Suprapubic skin (tissue), 4 donors: ENCODE results near the gene NFE2.

Experiments
- EP300 ChIP-seq: sonication (generic); formaldehyde crosslinking; IDR thresholded peaks from one replicate; pipeline ENCODE4 v1.6.1; 2017; ENCODE audit warnings: antibody characterized with exemption
- POLR2AphosphoS5 ChIP-seq, 3 donors: sonication (generic); formaldehyde crosslinking; IDR thresholded peaks; one replicate each; pipeline ENCODE4 v1.6.1; 2017; ENCODE audit warnings: antibody characterized with exemption in 3 of 3

GRCh38 chr12:54259194-54260011 is 41.4 kb downstream of the NFE2 start:
- TF ChIP-seq EP300 (no peak), POLR2AphosphoS5 (IDR thresholded peaks at IDR 0.05) (no peak)
